Thyroid gland (tissue), 4 donors: Measurements from ENCODE around the gene KCNJ5.

Experiments used
- POLR2A ChIP-seq, 2 donors: fragments of 450-650 bp; IDR thresholded peaks; one replicate each; pipeline ENCODE4 v1.6.1; 2017; ENCODE audit warnings: antibody characterized with exemption in 2 of 2, mild to moderate bottlenecking in 2 of 2, moderate library complexity in 1 of 2
- TF ChIP-seq, protein P1 (sequence below), 6 experiments: fragments of 200-600 bp in 3 of 6; fragments of 450-650 bp in 3 of 6; sonication (generic) in 3 of 6; IDR thresholded peaks; one replicate each; pipeline ENCODE4 v1.5.1; 2016 to 2019; ENCODE audit warnings: antibody characterized with exemption in 6 of 6, mild to moderate bottlenecking in 2 of 6, inconsistent platforms in 1 of 6, moderate library complexity in 1 of 6

DNA sequence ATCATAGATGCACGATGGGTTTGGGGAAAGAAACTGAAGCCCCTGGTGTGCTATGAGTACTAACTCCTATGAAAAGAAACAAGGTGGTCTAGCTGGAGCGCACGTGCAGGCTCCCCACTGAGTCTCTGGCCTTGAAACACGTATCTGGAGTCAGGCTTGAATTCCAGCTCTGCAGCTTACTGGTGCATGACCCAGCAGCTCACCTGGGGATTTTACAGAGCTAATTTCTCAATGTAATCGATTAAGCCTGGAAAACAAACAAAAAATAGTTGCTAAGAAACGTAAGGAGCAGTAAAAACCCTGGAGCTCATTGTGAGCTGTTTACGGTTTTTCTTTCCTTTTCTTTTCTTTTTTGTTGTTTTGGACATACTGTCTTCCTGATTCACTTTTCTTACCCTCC is 36.3 kb upstream of the KCNJ5 start:
- TF ChIP-seq, protein P1, sequence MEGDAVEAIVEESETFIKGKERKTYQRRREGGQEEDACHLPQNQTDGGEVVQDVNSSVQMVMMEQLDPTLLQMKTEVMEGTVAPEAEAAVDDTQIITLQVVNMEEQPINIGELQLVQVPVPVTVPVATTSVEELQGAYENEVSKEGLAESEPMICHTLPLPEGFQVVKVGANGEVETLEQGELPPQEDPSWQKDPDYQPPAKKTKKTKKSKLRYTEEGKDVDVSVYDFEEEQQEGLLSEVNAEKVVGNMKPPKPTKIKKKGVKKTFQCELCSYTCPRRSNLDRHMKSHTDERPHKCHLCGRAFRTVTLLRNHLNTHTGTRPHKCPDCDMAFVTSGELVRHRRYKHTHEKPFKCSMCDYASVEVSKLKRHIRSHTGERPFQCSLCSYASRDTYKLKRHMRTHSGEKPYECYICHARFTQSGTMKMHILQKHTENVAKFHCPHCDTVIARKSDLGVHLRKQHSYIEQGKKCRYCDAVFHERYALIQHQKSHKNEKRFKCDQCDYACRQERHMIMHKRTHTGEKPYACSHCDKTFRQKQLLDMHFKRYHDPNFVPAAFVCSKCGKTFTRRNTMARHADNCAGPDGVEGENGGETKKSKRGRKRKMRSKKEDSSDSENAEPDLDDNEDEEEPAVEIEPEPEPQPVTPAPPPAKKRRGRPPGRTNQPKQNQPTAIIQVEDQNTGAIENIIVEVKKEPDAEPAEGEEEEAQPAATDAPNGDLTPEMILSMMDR (IDR thresholded peaks at IDR 0.05), result no peak
- no peak for TF ChIP-seq POLR2A (IDR thresholded peaks at IDR 0.05)
